Activated CD4-positive, alpha-beta T cell treated with anti-CD3 and anti-CD28 coated beads for 24 hours (primary cell): ENCODE data around the gene TOMM34.

Experiments
- DNase-seq, 2 donors: peaks; one replicate each; pipeline ENCODE4 v3.0.0-alpha.2; 2020; ENCODE audit warnings: low read depth in 2 of 2

Gene TOMM34

DNA sequence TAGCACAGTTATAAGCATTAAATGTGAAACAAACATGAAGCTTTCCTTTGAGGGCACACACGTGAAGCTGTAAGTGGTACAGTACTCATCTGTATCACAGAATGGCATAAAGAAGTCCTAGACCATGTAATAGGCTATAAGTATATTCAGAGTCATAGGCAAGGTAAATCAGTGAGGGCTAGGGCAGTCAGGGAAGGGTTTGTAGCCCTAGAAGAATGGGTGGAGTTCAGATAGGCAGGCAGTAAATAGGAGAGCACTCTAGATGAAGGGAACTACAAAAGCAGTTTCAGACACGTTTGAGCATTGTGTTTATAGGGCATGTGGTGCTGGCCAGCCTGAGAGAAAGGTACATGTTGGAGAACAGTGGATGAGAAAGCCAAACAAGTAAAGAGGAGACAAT, 65.2 kb downstream of the TOMM34 start:
- no peak for DNase-seq
